AG09309 (cell line): ENCODE measurements around the gene ZMIZ1.

Experiments used
- DNase-seq: peaks from one replicate; pipeline ENCODE4 v3.0.0-alpha.2; 2010; ENCODE audit warnings: low read depth
- H3K4me3 ChIP-seq: 2 replicates; pipeline ENCODE4 v1.5.1; 2011; ENCODE audit warnings: mild to moderate bottlenecking, low read depth, low read length, moderate library complexity; ENCODE audit not compliant: control insufficient read depth
- TF ChIP-seq, protein P1 (sequence below): IDR thresholded peaks from 2 replicates; pipeline ENCODE4 v1.5.1; 2011; ENCODE audit warnings: mild to moderate bottlenecking, low read depth, low read length, inconsistent platforms; ENCODE audit not compliant: insufficient read depth, control insufficient read depth; ENCODE audit errors: missing control alignments

The ZMIZ1 gene

GRCh38 chr10:79132681-79133381 is 64.1 kb downstream of the ZMIZ1 start:
- H3K4me3 ChIP-seq = no peak overlapping the region
- no peak for DNase-seq
- TF ChIP-seq, protein P1, sequence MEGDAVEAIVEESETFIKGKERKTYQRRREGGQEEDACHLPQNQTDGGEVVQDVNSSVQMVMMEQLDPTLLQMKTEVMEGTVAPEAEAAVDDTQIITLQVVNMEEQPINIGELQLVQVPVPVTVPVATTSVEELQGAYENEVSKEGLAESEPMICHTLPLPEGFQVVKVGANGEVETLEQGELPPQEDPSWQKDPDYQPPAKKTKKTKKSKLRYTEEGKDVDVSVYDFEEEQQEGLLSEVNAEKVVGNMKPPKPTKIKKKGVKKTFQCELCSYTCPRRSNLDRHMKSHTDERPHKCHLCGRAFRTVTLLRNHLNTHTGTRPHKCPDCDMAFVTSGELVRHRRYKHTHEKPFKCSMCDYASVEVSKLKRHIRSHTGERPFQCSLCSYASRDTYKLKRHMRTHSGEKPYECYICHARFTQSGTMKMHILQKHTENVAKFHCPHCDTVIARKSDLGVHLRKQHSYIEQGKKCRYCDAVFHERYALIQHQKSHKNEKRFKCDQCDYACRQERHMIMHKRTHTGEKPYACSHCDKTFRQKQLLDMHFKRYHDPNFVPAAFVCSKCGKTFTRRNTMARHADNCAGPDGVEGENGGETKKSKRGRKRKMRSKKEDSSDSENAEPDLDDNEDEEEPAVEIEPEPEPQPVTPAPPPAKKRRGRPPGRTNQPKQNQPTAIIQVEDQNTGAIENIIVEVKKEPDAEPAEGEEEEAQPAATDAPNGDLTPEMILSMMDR = no peak

GRCh38 chr10:79133416-79133815 is 64.7 kb downstream of the ZMIZ1 start:
- DNase-seq = no peak
- no peak overlapping the region for H3K4me3 ChIP-seq
- TF ChIP-seq, protein P1 = no peak

GRCh38 chr10:79135790-79136189 is 67.0 kb downstream of the ZMIZ1 start:
- H3K4me3 ChIP-seq = no peak overlapping the region
- no peak for DNase-seq
- TF ChIP-seq, protein P1 = no peak

- TF ChIP-seq, protein P1 = no peak
- H3K4me3 ChIP-seq = no peak overlapping the region
- DNase-seq = no peak
Observed at GRCh38 chr10:79136236-79137005, 67.7 kb downstream of the ZMIZ1 start.

DNA sequence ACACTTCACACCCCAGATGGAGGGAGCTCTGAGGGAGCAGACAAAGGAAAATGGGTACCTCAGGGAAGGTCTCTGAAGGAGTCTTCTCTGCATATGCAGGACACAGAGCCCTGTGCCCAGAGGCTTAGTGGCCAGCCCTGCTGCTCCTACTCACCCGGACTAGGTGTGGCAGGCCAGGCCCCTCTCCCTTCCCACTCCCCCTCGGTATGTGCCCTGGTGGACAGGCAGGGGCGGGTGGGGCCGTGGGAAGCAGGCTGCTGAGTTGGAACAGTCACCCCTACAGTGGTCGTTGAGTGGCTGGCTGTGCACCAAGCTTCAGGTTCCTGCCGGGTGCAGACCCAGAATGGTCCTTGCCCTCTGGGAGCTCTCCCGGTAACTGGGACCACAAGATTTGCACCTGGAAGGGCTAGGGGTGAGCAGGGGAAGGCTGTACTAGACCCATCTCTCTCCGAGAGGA is 68.6 kb downstream of the ZMIZ1 start:
- DNase-seq = no peak
- no peak overlapping the region for H3K4me3 ChIP-seq
- TF ChIP-seq, protein P1 = no peak

GRCh38 chr10:79137826-79138225 is 69.1 kb downstream of the ZMIZ1 start:
- H3K4me3 ChIP-seq = no peak overlapping the region
- TF ChIP-seq, protein P1 = no peak
- DNase-seq = no peak
